ENCODE measurements around the gene CDC42EP5.

The CDC42EP5 gene

GRCh38 chr19:54489766-54490165 is 16.7 kb upstream of the CDC42EP5 start:
- peaks cover 3 to 6% of the 10 kb centered on the region in 2 donors for H3K27me3 ChIP-seq (ENCODE audit: control insufficient read depth in 1 of 2, insufficient read depth in 2 of 2, low read length in 2 of 2)
- H3K36me3 ChIP-seq (ENCODE audit: control insufficient read depth in 1 of 2, insufficient read depth in 2 of 2, low read length in 2 of 2): no peaks in the 10 kb centered on the region

GRCh38 chr19:54489341-54489740 is 16.2 kb upstream of the CDC42EP5 start:
- no peaks in the 10 kb centered on the region for H3K9me3 ChIP-seq (ENCODE audit: control insufficient read depth in 1 of 2, low read length in 2 of 2)
- no peaks in the 10 kb centered on the region for H3K36me3 ChIP-seq (ENCODE audit: control insufficient read depth in 1 of 2, insufficient read depth in 2 of 2, low read length in 2 of 2)
- H3K27ac ChIP-seq (ENCODE audit: low read depth, low read length): no peak overlapping the region
- H3K4me1 ChIP-seq (ENCODE audit: control insufficient read depth in 1 of 2, insufficient read depth in 2 of 2, low read length in 2 of 2): no peaks in the 10 kb centered on the region
- no peak overlapping the region for H3K9ac ChIP-seq (ENCODE audit: low read depth in 1 of 2, low read length in 2 of 2)
- peaks cover 3 to 6% of the 10 kb centered on the region in 2 donors for H3K27me3 ChIP-seq (ENCODE audit: control insufficient read depth in 1 of 2, insufficient read depth in 2 of 2, low read length in 2 of 2)
- H3K4me3 ChIP-seq (ENCODE audit: low read depth in 1 of 2, low read length in 2 of 2): no peak overlapping the region

More at GRCh38 chr19:54489766-54490165, 16.7 kb upstream of the CDC42EP5 start:
- Histone ChIP-seq H3K4me1 (ENCODE audit: control insufficient read depth in 1 of 2, insufficient read depth in 2 of 2, low read length in 2 of 2) (no peaks in the 10 kb centered on the region), H3K9me3 (ENCODE audit: control insufficient read depth in 1 of 2, low read length in 2 of 2) (no peaks in the 10 kb centered on the region), H3K4me3 (ENCODE audit: low read depth in 1 of 2, low read length in 2 of 2) (no peak overlapping the region), H3K27ac (ENCODE audit: low read depth, low read length) (no peak overlapping the region), H3K9ac (ENCODE audit: low read depth in 1 of 2, low read length in 2 of 2) (no peak overlapping the region)

GRCh38 chr19:54485851-54486250 is 12.8 kb upstream of the CDC42EP5 start:
- H3K9me3 ChIP-seq (ENCODE audit: control insufficient read depth in 1 of 2, low read length in 2 of 2): no peaks in the 10 kb centered on the region
- no peaks in the 10 kb centered on the region for H3K36me3 ChIP-seq (ENCODE audit: control insufficient read depth in 1 of 2, insufficient read depth in 2 of 2, low read length in 2 of 2)
- no peak overlapping the region for H3K27ac ChIP-seq (ENCODE audit: low read depth, low read length)
- H3K9ac ChIP-seq (ENCODE audit: low read depth in 1 of 2, low read length in 2 of 2): no peak overlapping the region
- H3K4me1 ChIP-seq (ENCODE audit: control insufficient read depth in 1 of 2, insufficient read depth in 2 of 2, low read length in 2 of 2): no peaks in the 10 kb centered on the region
- H3K4me3 ChIP-seq (ENCODE audit: low read depth in 1 of 2, low read length in 2 of 2): no peak overlapping the region
- peaks cover 0 to 8% of the 10 kb centered on the region in 2 donors for H3K27me3 ChIP-seq (ENCODE audit: control insufficient read depth in 1 of 2, insufficient read depth in 2 of 2, low read length in 2 of 2)

GRCh38 chr19:54484451-54484850 is 11.4 kb upstream of the CDC42EP5 start:
- Histone ChIP-seq H3K27ac (ENCODE audit: low read depth, low read length) (no peak overlapping the region), H3K36me3 (ENCODE audit: control insufficient read depth in 1 of 2, insufficient read depth in 2 of 2, low read length in 2 of 2) (no peaks in the 10 kb centered on the region), H3K4me3 (ENCODE audit: low read depth in 1 of 2, low read length in 2 of 2) (no peak overlapping the region), H3K9ac (ENCODE audit: low read depth in 1 of 2, low read length in 2 of 2) (no peak overlapping the region), H3K9me3 (ENCODE audit: control insufficient read depth in 1 of 2, low read length in 2 of 2) (no peaks in the 10 kb centered on the region), H3K4me1 (ENCODE audit: control insufficient read depth in 1 of 2, insufficient read depth in 2 of 2, low read length in 2 of 2) (no peaks in the 10 kb centered on the region), H3K27me3 (ENCODE audit: control insufficient read depth in 1 of 2, insufficient read depth in 2 of 2, low read length in 2 of 2) (peaks cover 0 to 7% of the 10 kb centered on the region in 2 donors)

- H3K4me3 ChIP-seq (ENCODE audit: low read depth in 1 of 2, low read length in 2 of 2): no peak overlapping the region
- H3K27ac ChIP-seq (ENCODE audit: low read depth, low read length): no peak overlapping the region
- H3K9me3 ChIP-seq (ENCODE audit: control insufficient read depth in 1 of 2, low read length in 2 of 2): no peaks in the 10 kb centered on the region
- peaks cover 3 to 4% of the 10 kb centered on the region in 2 donors for H3K4me1 ChIP-seq (ENCODE audit: control insufficient read depth in 1 of 2, insufficient read depth in 2 of 2, low read length in 2 of 2)
- H3K9ac ChIP-seq (ENCODE audit: low read depth in 1 of 2, low read length in 2 of 2): no peak overlapping the region
- H3K27me3 ChIP-seq (ENCODE audit: control insufficient read depth in 1 of 2, insufficient read depth in 2 of 2, low read length in 2 of 2): peaks cover 0 to 6% of the 10 kb centered on the region in 2 donors
- H3K36me3 ChIP-seq (ENCODE audit: control insufficient read depth in 1 of 2, insufficient read depth in 2 of 2, low read length in 2 of 2): no peaks in the 10 kb centered on the region
These were observed 9.8 kb upstream of the CDC42EP5 start for GRCh38 chr19:54482889-54483288.

- no peaks in the 10 kb centered on the region for H3K36me3 ChIP-seq (ENCODE audit: control insufficient read depth in 1 of 2, insufficient read depth in 2 of 2, low read length in 2 of 2)
- H3K4me1 ChIP-seq (ENCODE audit: control insufficient read depth in 1 of 2, insufficient read depth in 2 of 2, low read length in 2 of 2): peaks cover 6 to 14% of the 10 kb centered on the region in 2 donors
- H3K9ac ChIP-seq (ENCODE audit: low read depth in 1 of 2, low read length in 2 of 2): no peak overlapping the region
- no peak overlapping the region for H3K4me3 ChIP-seq (ENCODE audit: low read depth in 1 of 2, low read length in 2 of 2)
- H3K27ac ChIP-seq (ENCODE audit: low read depth, low read length): no peak overlapping the region
- H3K9me3 ChIP-seq (ENCODE audit: control insufficient read depth in 1 of 2, low read length in 2 of 2): no peaks in the 10 kb centered on the region
- peaks cover 0 to 6% of the 10 kb centered on the region in 2 donors for H3K27me3 ChIP-seq (ENCODE audit: control insufficient read depth in 1 of 2, insufficient read depth in 2 of 2, low read length in 2 of 2)
These were observed 8.3 kb upstream of the CDC42EP5 start for GRCh38 chr19:54481326-54481930.

- peaks cover 0 to 6% of the 10 kb centered on the region in 2 donors for H3K27me3 ChIP-seq (ENCODE audit: control insufficient read depth in 1 of 2, insufficient read depth in 2 of 2, low read length in 2 of 2)
- H3K4me1 ChIP-seq (ENCODE audit: control insufficient read depth in 1 of 2, insufficient read depth in 2 of 2, low read length in 2 of 2): peaks cover 6 to 14% of the 10 kb centered on the region in 2 donors
- no peak overlapping the region for H3K27ac ChIP-seq (ENCODE audit: low read depth, low read length)
- no peak overlapping the region for H3K4me3 ChIP-seq (ENCODE audit: low read depth in 1 of 2, low read length in 2 of 2)
- H3K36me3 ChIP-seq (ENCODE audit: control insufficient read depth in 1 of 2, insufficient read depth in 2 of 2, low read length in 2 of 2): no peaks in the 10 kb centered on the region
- H3K9ac ChIP-seq (ENCODE audit: low read depth in 1 of 2, low read length in 2 of 2): no peak overlapping the region
- no peaks in the 10 kb centered on the region for H3K9me3 ChIP-seq (ENCODE audit: control insufficient read depth in 1 of 2, low read length in 2 of 2)
These were observed 7.0 kb upstream of the CDC42EP5 start for GRCh38 chr19:54480051-54480450.

GRCh38 chr19:54478677-54479266 is 5.7 kb upstream of the CDC42EP5 start:
- no peaks in the 10 kb centered on the region for H3K9me3 ChIP-seq (ENCODE audit: control insufficient read depth in 1 of 2, low read length in 2 of 2)
- no peaks in the 10 kb centered on the region for H3K36me3 ChIP-seq (ENCODE audit: control insufficient read depth in 1 of 2, insufficient read depth in 2 of 2, low read length in 2 of 2)
- no peak overlapping the region for H3K4me3 ChIP-seq (ENCODE audit: low read depth in 1 of 2, low read length in 2 of 2)
- peaks cover 9 to 16% of the 10 kb centered on the region in 2 donors for H3K4me1 ChIP-seq (ENCODE audit: control insufficient read depth in 1 of 2, insufficient read depth in 2 of 2, low read length in 2 of 2)
- no peak overlapping the region for H3K27ac ChIP-seq (ENCODE audit: low read depth, low read length)
- H3K27me3 ChIP-seq (ENCODE audit: control insufficient read depth in 1 of 2, insufficient read depth in 2 of 2, low read length in 2 of 2): no peaks in the 10 kb centered on the region
- no peak overlapping the region for H3K9ac ChIP-seq (ENCODE audit: low read depth in 1 of 2, low read length in 2 of 2)

GRCh38 chr19:54477650-54478049 is 4.6 kb upstream of the CDC42EP5 start:
- H3K9ac ChIP-seq (ENCODE audit: low read depth in 1 of 2, low read length in 2 of 2): no peak overlapping the region
- no peak overlapping the region for H3K4me3 ChIP-seq (ENCODE audit: low read depth in 1 of 2, low read length in 2 of 2)
- H3K27me3 ChIP-seq (ENCODE audit: control insufficient read depth in 1 of 2, insufficient read depth in 2 of 2, low read length in 2 of 2): no peaks in the 10 kb centered on the region
- H3K9me3 ChIP-seq (ENCODE audit: control insufficient read depth in 1 of 2, low read length in 2 of 2): no peaks in the 10 kb centered on the region
- H3K36me3 ChIP-seq (ENCODE audit: control insufficient read depth in 1 of 2, insufficient read depth in 2 of 2, low read length in 2 of 2): no peaks in the 10 kb centered on the region
- no peak overlapping the region for H3K27ac ChIP-seq (ENCODE audit: low read depth, low read length)
- peaks cover 14 to 22% of the 10 kb centered on the region in 2 donors for H3K4me1 ChIP-seq (ENCODE audit: control insufficient read depth in 1 of 2, insufficient read depth in 2 of 2, low read length in 2 of 2)

- Histone ChIP-seq H3K36me3 (ENCODE audit: control insufficient read depth in 1 of 2, insufficient read depth in 2 of 2, low read length in 2 of 2) (no peaks in the 10 kb centered on the region), H3K4me1 (ENCODE audit: control insufficient read depth in 1 of 2, insufficient read depth in 2 of 2, low read length in 2 of 2) (peaks cover 14 to 24% of the 10 kb centered on the region in 2 donors), H3K27ac (ENCODE audit: low read depth, low read length) (no peak overlapping the region), H3K9ac (ENCODE audit: low read depth in 1 of 2, low read length in 2 of 2) (no peak overlapping the region), H3K27me3 (ENCODE audit: control insufficient read depth in 1 of 2, insufficient read depth in 2 of 2, low read length in 2 of 2) (no peaks in the 10 kb centered on the region), H3K4me3 (ENCODE audit: low read depth in 1 of 2, low read length in 2 of 2) (no peak overlapping the region), H3K9me3 (ENCODE audit: control insufficient read depth in 1 of 2, low read length in 2 of 2) (no peaks in the 10 kb centered on the region)
These were observed 2.6 kb upstream of the CDC42EP5 start for GRCh38 chr19:54475706-54476105.

Measured in duodenal mucosa (tissue), 2 donors.